ENCODE results near the gene EAF1. TPM values are rescaled to one million over a fixed set of nuclear protein-coding genes. Genes with fewer than 3 reads are reported as not detected.
A peak's percentile ranks its signal among the peaks of the same experiment; 100 is the strongest.

Gene EAF1
- total RNA-seq, 4 donors from 2014 or later: 18.3 to 35.5 (median 28.2) TPM

GRCh38 chr3:15420871-15421270 is 6.5 kb upstream of the EAF1 start:
- TF ChIP-seq POLR2A (IDR thresholded peaks at IDR 0.05) (no peak), CTCF (IDR thresholded peaks at IDR 0.05) (no peak)
- whole genome bisulfite sequencing, 2 donors: 80 to 85% methylated on average over 4 of the region's 4 CpGs
- intact Hi-C loops (cut with DNase I; ENCODE audit: low total_unique reads): no loop called here
- DNase-seq (ENCODE audit: low spot score in 2 of 2): no peak
- H3K4me3 ChIP-seq (ENCODE audit: low read depth, poor library complexity, severe bottlenecking): no peak overlapping the region

GRCh38 chr3:15426579-15427118 is 749 bp upstream of the EAF1 start:
- peak overlapping the region; percentile 97 for H3K4me3 ChIP-seq (ENCODE audit: low read depth, poor library complexity, severe bottlenecking)
- intact Hi-C loops (cut with DNase I; ENCODE audit: low total_unique reads): no loop called here
- 47 to 48% methylated on average over 16 of the region's 16 CpGs for WGBS, 2 donors
- TF ChIP-seq CTCF (IDR thresholded peaks at IDR 0.05) (no peak), POLR2A (IDR thresholded peaks at IDR 0.05) (no peak)
- no peak for DNase-seq (ENCODE audit: low spot score in 2 of 2)

- 1% methylated on average over 11 of the region's 11 CpGs for WGBS, 2 donors
- no peak for TF ChIP-seq POLR2A (IDR thresholded peaks at IDR 0.05)
- no peak for TF ChIP-seq CTCF (IDR thresholded peaks at IDR 0.05)
- peak overlapping the region; percentile 97 for H3K4me3 ChIP-seq (ENCODE audit: low read depth, poor library complexity, severe bottlenecking)
- intact Hi-C loops (cut with DNase I; ENCODE audit: low total_unique reads): no loop called here
- DNase-seq (ENCODE audit: low spot score in 2 of 2): no peak
Observed at GRCh38 chr3:15427981-15428380, 583 bp downstream of the EAF1 start.

GRCh38 chr3:15428539-15428938 is 1.1 kb downstream of the EAF1 start:
- peak in 1 of 2 donors; percentile 57 for DNase-seq (ENCODE audit: low spot score in 2 of 2)
- WGBS, 2 donors: 6% methylated on average over 9 of the region's 9 CpGs
- intact Hi-C loops (cut with DNase I; ENCODE audit: low total_unique reads): no loop called here

GRCh38 chr3:15429080-15429479 is 1.7 kb downstream of the EAF1 start:
- WGBS, 2 donors: 83 to 90% methylated on average over 6 of the region's 6 CpGs
- TF ChIP-seq CTCF (IDR thresholded peaks at IDR 0.05) (no peak), POLR2A (IDR thresholded peaks at IDR 0.05) (no peak)
- intact Hi-C loops (cut with DNase I; ENCODE audit: low total_unique reads): no loop called here
- no peak overlapping the region for H3K4me3 ChIP-seq (ENCODE audit: low read depth, poor library complexity, severe bottlenecking)
- DNase-seq (ENCODE audit: low spot score in 2 of 2): peak in 1 of 2 donors; percentile 3

More at GRCh38 chr3:15428539-15428938, 1.1 kb downstream of the EAF1 start:
- TF ChIP-seq POLR2A (IDR thresholded peaks at IDR 0.05): no peak
- TF ChIP-seq CTCF (IDR thresholded peaks at IDR 0.05): no peak
- peak overlapping the region; percentile 97 for H3K4me3 ChIP-seq (ENCODE audit: low read depth, poor library complexity, severe bottlenecking)

GRCh38 chr3:15430624-15431023 is 3.2 kb downstream of the EAF1 start:
- no peak overlapping the region for H3K4me3 ChIP-seq (ENCODE audit: low read depth, poor library complexity, severe bottlenecking)
- TF ChIP-seq POLR2A (IDR thresholded peaks at IDR 0.05) (no peak), CTCF (IDR thresholded peaks at IDR 0.05) (no peak)
- intact Hi-C loops (cut with DNase I; ENCODE audit: low total_unique reads): no loop called here
- 52 to 56% methylated on average over 1 of the region's 1 CpG for WGBS, 2 donors
- DNase-seq (ENCODE audit: low spot score in 2 of 2): no peak

Data from lower leg skin (tissue), 4 donors.